Stromal cell of bone marrow (primary cell): ENCODE data around the gene CACNA1D.

Experiments used
- DNase-seq: peaks from one replicate; pipeline ENCODE4 v3.0.0-alpha.2; 2012; ENCODE audit warnings: low read depth

CACNA1D gene

DNA sequence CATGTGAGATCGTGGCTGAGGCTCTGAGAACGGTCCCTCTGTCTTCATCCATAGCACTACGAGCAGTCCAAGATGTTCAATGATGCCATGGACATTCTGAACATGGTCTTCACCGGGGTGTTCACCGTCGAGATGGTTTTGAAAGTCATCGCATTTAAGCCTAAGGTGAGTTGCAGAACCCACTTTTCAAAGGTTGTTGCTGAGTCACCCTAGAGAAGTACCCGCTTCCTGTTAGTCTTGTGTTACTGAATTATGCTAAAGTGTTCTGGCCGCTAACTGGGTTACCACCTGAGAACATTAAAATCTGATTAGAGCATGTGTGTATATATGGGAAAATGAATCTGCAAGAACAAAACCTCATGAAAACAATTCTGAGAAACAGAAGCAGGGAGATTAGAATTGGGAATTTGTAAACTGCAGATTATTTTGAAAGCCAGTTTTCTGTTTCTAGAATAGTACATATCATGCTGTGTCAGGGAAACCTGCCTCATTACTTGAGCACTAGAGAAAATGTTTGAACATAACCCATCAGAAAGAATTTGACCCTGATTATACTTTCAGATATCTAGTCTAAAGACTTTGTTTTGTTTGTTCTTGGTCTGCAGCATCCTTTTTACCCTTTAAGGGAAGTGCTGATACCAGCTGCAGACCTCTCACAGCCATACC lies 259.2 kb downstream of the CACNA1D start:
- DNase-seq: no peak

DNA sequence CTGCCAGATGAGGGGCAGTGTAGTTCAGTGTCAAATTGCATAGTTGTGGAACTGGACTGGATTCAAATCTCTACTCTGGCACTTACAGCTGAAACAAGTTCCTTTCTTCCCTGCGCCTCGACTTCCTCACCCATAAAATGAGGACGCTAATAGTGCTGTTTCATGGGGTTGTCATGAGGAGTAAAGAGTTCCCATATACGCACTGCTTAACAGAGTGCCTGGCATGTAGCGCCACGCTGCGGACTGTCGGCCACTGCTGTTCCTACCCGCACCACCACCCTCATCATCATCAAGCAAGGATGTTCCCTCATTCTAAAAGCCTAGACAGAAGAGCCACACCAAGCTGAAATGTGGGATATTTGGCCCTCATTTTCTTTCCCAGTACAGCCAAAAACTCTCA lies 259.9 kb downstream of the CACNA1D start:
- no peak for DNase-seq

DNA sequence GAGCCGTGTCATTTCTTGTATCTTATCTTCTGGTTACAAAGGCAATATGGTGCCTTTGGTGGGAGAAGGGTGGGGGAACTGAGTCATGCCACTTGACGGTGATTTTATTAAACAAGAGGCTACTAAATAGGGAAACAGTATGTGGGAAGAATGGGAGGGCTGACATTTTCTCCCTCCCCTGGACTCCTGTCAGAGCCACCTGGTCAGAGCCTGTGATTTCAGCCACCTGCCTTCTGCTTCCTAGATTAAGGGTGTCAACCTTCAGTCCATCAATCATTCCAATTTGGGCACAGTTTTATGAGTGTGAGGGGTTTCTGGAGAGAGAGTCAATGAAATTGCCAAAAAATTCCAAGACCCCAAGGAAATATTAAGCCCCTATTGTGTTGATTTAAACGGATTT lies 264.4 kb downstream of the CACNA1D start:
- DNase-seq: no peak

DNA sequence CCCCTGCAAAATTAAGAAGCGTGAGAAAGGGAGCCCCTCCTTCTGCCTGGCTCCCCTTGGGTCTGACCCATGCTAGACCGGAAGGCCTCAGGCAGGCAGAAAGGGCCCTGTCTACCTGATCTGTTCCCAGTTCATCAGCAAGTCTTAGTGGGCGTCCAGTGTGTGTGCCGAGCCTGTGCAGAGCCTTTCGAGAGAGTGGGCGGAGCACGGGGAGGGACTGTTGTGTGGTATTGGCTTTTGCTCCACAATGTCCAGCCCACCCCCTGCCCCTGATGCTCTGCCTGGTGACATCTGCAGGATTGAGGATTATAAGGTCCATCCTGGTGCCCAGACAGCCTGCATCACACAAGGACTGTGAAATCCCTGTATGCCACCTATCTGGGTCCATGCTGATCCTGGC lies 268.9 kb downstream of the CACNA1D start:
- no peak for DNase-seq

DNA sequence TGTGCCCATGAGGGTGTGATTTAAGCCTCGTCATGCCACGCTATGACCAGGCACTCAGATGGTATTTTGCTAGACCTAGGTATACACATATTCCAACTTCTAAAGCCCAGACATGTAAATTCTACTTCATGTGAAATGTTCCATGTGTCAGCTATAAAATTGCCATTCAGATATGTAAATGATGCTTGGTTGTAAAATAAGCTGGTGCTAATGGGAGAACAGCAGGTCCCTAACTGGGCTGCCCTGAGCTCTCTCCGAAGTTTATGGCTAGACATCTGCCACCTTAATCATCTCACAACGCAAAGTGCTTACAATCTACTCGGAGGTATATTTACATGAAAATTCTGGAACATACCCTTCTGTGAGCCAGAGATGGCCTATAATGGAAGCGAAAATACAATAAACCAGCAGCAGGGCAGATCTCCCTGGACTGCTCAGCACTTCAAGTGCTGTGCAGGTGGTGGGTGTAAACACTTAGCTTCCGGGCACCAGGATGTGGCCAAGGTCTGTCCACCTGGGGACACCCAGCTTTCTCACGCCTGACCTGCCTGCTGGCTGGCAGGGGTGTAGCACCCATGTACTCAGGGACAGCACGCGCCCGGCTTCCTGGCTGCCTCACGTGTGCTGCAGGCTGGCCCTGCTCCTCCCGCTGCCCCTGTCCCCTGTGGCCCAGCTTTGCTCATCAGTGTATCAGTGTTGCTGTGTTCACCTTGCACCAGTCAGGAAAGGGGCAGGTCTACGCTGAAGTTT lies 269.8 kb downstream of the CACNA1D start:
- no peak for DNase-seq

DNA sequence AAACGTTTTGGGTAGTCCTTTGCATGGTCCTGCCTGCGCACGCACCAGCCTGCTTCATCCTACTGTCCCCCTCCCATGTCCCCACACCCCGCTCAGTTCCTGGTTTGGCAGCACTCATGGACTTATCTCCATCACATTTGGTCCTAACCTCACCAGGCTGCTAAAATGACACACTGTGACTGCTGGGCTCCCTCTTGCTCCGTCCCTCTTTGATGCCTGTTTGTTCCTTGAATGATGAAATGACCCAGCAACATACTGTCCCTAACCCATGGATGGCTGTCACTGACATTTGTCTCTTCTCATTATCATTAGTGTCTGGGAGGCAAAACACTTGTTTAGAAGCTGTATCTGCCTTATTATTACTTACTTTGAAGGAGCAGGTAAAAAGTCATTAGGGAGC lies 271.3 kb downstream of the CACNA1D start:
- DNase-seq: no peak

DNA sequence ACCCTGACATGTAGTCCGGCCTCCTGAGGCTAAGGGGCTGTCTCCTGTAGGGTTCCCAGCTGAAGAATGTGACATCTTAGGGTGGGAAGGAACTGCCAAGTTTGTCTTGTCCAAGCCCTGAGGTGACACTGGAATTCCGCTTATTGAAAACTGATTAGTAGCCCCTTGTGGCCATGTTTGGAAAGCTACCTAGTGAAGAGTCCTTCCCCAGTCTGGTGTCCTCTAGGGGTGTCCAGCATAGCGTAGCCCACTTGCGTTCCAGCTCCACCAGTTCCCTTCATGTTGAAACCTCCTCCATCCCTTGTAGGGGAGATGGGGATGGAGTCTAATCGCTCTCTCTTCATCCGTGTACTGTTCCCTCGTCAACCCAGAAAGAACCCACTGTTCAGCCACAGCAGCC lies 272.3 kb downstream of the CACNA1D start:
- DNase-seq: no peak

DNA sequence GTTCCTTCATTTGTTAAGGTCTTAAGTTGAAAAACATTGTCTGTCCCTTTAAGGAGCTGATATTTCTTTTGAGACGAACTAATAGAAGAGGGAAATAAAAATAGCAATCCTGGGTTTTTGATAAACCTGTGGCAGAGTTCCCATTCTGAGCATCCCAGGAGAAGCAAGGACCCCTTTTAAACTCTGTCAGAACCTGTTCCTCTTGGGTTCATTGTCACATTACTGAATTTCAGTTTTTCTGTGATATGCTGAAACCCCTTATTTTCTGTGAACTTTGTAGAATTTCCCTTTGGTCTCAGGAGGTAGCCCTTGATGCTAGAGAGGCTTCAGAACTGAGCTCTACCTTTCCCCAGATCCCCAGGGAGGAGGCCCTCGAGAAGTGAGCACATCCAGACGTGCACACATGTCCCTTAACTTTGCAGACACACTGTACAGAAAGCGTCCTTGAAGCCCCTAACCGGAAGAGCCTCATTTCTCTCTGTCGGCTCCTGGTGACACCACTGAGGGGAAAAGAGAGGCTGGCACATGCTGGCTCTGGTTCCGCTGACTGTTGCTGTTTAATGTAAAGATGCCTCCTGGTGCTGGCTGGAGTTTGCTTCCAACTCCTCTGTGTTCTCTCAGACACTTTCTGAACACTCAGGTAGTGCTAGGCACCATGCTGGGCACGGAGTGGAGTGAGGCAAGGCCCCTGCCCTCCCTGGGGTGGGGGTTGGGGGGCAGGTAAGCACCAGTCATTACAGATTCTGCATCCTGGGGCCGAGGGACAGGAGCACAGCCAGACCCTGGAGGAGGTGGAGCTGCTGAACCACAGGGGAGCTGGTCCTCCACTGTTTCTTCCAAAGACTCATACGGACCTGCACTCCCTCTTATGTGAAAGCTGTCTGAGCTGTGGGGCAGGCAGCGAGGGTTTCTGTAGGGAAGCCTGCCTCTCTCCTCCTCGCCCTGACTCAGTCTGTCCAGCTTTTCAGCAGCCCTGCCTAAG lies 274.4 kb downstream of the CACNA1D start:
- no peak for DNase-seq

DNA sequence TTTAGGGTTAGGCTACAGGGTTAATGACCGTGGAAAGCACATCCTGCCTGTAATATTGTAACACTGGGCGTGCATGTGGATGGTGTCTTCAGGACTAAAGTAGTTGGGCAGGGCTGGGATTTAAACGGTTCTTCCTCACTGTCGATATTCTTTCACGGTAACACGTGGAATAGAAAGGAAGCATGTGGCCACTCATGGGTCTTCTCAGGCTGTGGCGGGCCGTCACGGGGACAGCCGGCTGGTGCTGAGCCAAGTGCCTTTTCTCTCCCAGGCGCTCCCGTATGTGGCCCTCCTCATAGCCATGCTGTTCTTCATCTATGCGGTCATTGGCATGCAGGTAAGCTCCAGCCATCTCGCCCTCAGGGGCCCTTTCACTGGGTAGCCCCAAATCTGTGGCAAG lies 278.2 kb downstream of the CACNA1D start:
- DNase-seq: no peak

DNA sequence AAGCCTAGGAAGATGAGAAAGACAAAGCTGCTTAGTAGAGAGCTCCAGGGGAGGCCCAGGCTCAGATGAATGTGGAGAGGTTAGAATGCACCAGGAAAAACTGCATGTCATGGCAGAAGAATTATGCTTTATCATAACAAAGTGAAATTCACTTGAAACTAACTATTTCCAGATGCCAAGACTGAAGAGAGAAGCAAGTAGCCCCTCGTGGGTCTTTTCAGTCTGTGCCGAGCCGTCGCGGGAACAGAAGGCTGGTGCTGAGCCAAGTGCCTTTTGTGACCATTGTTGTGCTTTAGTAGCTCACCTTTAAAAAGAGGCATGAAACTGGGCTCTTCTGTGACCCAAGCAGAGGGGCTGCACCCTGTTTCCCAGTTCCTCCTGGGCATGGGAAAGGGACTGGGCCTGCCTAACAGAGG lies 278.6 kb downstream of the CACNA1D start:
- peak; percentile 21 for DNase-seq

DNA sequence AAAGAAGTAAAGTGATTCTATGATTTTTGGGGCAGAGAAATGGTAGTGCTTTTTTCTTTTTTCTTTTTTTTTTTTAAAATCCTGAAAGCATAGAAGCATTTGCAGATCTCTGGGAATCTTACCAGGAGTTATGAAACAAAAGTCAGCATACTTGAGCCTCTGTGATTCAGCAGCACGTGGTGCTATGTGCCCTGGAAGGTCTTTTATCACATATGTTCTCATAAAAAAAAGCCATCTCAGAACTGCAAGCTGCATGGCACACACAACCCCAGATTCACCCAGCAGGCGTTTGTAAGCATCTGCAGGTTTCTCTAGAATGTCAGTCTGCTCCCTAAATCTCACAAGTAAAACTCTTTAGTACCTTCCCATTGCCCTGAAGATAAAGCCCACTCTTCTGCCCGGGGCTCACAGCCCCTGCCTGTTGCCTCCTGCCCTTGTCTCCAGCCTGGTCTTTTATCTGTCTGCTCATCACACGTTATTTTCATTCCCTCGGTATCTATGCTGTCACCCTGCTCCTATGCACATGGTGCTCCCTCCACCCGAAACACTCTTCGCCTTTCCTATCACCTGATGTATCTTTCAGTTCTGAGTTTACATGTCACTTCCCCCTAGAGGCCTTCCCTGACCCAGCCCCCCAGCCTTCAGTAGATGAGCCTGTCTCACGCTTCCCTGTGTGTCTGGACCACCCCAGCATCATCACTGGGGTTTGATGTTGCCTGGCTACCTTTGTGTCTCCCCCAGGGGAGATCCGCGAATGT lies 279.4 kb downstream of the CACNA1D start:
- DNase-seq: peak; percentile 90

DNA sequence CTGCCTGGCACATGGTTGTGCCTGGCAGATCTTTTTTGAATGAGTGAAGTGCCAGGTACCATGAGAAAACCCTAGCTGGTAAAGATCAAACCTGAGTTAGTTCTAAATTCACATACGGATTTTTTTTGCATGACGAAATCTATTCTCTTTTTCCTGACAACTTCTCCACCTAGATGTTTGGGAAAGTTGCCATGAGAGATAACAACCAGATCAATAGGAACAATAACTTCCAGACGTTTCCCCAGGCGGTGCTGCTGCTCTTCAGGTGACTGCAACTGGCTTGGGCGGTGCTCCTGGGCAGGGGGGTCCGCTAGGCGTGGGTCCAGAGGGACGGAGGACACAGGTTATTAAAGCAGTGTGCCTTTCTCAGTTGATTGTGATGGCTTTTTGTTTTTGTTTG lies 280.0 kb downstream of the CACNA1D start:
- no peak for DNase-seq

DNA sequence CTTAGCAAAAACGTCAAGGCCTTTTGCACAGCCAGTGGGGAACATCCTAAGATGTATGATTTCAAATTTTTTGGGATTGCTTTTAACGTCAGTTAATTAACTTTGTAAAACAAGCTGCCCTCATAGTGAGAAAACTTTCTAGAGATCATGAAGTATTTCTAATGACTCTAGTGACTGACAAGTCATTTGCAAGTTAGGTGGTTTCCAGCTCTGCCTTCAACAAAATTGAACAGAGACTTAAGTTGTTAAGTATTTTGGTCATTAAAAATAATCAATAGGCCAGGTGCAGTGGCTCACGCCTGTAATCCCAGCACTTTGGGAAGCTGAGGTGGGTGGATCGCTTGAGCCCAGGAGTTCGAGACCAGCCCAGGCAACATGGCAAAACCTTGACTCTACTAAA lies 280.6 kb downstream of the CACNA1D start:
- no peak for DNase-seq

DNA sequence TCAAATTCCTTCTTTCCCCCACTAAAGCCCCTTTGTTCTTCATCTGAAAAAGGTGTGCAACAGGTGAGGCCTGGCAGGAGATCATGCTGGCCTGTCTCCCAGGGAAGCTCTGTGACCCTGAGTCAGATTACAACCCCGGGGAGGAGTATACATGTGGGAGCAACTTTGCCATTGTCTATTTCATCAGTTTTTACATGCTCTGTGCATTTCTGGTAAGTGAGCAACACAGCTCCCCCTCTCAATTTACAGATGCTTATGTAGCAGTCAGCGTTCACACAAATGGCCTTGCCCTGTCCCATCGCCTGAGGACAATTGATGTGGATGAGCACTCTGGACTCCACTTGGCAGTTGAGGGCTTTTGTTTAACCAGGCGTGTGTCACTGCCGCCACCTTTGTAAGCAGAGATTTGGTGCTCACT lies 281.4 kb downstream of the CACNA1D start:
- no peak for DNase-seq

DNA sequence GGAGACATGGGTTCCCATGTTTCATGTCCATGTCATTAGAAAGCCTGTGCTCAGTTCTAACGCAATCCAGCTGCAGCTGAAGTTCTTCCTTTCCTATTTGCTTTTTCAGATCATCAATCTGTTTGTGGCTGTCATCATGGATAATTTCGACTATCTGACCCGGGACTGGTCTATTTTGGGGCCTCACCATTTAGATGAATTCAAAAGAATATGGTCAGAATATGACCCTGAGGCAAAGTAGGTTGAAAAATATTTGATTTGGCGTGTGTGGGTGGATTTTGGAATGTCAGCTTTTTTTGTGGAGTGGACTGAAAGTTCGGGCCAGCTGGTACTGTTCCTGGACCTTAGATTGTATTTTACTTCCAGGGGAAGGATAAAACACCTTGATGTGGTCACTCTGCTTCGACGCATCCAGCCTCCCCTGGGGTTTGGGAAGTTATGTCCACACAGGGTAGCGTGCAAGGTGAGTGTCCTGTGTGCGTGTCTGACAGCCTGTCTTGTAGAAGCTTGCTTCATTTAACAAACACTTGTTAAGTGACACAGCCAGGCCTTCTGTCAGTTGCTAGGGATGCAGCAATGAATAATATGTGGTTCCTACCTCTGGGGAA lies 282.2 kb downstream of the CACNA1D start:
- DNase-seq: peak; percentile 25

DNA sequence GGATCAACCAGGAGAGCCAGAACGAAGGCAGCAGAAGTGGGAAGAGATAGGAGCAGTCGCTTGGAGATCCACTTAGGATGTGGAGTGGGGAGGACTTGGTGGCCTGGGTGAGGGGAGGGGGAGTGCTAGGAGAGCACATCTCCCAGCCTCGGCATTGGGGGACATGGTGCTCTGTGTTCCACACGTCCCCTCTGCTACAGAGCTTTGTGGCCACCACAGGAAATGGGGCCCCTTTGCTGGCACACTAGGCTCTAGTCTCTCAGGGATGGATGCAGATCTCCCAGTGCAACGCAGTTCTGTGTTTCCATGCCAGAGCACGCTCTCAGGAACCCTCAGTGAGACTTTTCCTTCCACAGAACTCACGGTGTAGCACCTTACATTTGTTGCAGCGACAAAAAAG lies 283.1 kb downstream of the CACNA1D start:
- DNase-seq: no peak

DNA sequence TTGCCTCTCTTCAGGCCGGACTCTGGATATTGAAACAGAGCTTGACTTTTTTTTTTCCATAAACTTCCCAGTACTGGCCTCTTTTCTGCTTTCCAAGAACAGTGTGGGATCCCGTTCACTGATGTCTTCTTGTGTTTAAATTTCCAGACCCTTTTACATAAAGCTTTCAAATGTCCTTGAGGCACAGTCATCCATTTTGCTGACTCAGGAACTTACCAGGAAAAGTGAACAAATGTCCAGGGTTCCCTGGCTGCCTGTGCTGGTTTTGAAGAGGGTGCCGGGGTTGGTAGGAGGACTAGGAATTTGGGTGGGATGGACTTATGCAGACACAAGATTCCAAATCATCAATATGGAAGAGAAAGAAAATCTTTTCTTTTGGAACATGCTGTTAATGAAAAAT lies 283.7 kb downstream of the CACNA1D start:
- no peak for DNase-seq

DNA sequence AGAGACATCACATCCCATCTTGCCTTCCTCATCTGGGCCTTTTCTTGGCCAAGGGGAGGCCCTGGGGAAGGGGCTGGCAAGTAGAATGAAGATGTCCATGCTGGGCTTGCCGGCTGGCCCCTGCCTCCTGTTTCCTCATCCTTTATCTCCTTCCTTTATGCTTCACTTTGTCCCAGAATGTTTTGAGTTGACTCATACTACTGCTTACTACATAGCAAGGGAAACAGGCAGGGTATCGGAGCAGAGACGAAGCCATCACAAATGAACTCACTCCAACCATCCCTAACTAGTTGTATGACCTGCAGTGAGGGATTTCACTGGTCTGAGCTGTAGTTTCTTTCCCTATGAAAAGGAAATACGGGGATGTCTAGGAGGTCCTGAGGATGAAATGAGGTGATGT lies 285.8 kb downstream of the CACNA1D start:
- no peak for DNase-seq

DNA sequence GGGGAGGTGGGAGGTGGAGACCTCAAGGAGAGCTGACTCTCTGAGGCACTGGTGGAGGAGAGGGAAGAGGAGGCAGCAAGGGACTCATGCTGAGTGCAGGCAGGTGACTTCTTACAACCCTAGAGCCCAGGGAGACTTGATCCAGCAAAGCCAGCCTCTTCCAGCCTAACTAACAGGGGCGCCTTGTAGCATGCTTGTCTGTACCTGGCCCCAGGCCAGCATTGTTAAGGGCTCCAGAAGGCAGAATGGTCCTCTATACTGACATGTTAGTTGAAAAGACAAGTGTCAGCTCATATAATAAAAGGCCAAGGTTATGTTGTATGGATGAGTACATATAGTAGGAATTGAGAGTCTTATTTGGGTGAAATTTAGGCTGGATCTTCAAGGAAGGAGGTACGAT lies 286.4 kb downstream of the CACNA1D start:
- no peak for DNase-seq

DNA sequence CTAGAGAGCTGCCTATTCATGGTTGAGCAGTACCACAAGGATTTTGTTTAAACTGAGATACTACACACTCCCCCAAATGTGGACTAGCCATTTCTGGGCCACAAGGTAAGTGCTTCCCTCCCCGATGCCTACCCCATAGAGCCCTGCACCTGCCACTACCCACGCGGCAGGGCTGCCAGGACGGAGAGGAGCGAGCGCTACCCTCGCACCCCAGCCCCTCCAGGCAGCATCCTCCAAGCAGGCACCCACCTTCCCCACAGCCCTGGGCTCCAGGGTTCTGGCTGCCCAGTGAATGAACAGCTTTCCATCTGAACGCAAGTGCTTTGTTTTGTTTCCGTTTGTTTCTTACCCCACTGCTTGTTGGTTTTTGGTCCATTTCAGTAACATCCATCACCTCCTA lies 292.6 kb downstream of the CACNA1D start:
- no peak for DNase-seq

DNA sequence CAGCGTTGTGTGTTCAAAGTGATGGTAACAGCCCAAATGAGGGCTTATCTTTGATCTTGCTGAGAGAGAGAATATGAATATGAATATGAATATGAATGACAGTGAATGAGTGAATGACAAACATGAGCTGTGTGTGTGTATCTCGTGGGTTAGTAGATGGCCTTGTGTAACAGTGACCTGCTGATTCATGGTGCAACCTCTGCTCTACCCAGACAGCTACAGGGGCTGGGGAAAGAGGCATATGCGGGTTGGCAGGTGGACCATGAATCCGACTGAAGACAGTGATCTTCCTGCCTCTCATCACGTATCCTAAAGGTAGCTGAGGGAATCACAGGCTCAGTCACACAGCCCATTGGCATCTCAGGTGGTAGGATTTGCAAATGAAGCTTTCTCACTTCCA lies 293.6 kb downstream of the CACNA1D start:
- DNase-seq: no peak

DNA sequence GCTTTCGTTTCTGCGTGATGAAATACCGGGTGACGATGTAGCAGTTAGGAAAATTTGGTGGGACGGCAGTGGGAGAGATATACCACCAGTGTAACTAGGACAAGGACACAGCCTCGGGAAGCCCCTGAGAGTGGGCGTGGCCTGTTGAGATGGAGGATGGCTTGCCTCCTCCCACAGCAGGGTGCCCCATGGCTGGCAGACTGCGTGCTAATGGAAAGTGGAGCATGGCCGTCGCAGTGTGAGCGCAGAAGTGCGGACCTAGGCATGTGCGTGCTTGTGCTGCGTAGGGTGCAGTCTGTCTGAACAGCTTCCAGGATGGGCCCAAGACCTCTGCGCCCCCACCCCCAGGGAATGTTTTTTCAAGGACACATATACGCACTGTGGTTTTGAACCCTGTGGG lies 295.0 kb downstream of the CACNA1D start:
- no peak for DNase-seq
